ENCODE measurements around the gene ADAMTS13. TPM values are rescaled to one million over a fixed set of nuclear protein-coding genes. Genes with fewer than 3 reads are reported as not detected.

ADAMTS13 gene
- total RNA-seq, 1 donor from 2014 or later, result 2.0 TPM

DNA sequence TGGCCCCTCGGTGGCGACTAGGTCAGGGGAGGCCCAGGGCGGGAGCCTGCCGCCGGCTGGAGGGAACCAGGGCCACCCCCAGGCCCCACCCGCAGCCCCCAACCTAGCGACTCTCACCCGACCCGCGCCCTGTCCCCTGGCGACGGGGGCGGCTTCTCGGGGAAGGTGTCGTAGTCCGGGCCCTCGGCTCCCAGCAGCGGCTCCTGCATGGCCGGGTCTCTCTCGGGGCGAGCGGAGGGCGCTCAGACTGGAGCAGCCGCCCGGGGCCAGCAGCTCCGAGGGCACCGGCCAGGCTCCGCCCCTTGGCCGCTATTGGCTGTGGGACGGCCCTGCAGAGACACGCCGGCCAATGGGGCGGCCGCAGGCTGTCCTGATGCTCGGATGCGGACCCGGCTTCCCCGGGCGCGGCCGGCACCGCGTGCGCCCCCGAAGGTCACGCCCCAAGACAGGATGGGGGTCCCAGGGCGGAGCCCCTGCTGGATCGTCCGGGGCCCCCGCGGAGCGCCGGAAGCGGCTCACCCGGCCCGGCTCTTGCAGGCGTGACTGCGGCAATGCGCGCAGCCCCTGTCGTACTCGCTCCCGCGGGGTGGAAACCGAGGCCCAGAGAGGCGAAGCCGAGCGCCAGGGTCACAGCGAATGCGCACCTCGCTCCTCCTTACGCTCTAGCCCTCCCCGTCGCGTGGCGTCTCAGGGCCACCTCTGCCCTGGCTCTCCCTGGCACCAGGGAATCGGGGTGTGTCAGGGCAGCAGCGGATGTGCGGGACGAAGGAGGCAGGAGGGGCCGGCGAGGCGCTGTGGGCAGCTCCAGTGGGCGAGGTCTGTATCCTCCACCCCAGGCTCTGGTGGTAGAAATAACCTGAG is 56.9 kb downstream of the ADAMTS13 start, which contains the start of gene SLC2A6:
TSS of gene SLC2A6 (minus strand) at position 249 of the 861 bp plus-strand sequence. CDS start at position 209, 40 bp downstream.
- peak; percentile 96 for ATAC-seq
- peak within 1 kb of the TSS; percentile 71 for H3K27ac ChIP-seq

DNA sequence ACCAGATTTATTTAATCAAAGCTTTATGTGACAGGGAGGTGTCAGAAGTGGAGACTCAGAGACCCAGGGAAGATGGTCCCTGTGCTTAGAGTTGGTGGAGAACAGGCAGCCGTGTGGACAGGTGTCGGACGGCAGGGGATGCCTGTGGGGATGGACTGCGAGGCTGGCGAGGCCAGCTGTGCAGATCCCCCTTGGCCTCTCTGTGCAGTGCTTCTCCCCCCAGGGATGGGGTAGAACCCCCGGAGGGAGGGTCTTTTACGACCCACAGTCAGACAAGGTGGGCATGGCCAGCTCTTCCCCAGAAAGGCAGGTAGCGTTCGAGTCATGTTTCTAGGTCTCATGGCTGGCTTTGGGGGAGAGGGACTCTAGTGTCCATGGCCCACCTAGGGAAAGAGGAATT is 61.4 kb downstream of the ADAMTS13 start:
- Histone ChIP-seq H3K4me3 (no peak overlapping the region), H3K27ac (no peak overlapping the region), H3K9me3 (no peaks in the 10 kb centered on the region), H3K4me1 (peaks cover 12% of the 10 kb centered on the region), H3K36me3 (no peaks in the 10 kb centered on the region), H3K27me3 (no peaks in the 10 kb centered on the region)
- TF ChIP-seq, protein P1, sequence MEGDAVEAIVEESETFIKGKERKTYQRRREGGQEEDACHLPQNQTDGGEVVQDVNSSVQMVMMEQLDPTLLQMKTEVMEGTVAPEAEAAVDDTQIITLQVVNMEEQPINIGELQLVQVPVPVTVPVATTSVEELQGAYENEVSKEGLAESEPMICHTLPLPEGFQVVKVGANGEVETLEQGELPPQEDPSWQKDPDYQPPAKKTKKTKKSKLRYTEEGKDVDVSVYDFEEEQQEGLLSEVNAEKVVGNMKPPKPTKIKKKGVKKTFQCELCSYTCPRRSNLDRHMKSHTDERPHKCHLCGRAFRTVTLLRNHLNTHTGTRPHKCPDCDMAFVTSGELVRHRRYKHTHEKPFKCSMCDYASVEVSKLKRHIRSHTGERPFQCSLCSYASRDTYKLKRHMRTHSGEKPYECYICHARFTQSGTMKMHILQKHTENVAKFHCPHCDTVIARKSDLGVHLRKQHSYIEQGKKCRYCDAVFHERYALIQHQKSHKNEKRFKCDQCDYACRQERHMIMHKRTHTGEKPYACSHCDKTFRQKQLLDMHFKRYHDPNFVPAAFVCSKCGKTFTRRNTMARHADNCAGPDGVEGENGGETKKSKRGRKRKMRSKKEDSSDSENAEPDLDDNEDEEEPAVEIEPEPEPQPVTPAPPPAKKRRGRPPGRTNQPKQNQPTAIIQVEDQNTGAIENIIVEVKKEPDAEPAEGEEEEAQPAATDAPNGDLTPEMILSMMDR (IDR thresholded peaks at IDR 0.05), result no peak
- intact Hi-C loops (cut with DNase I), result loop anchor here (5.0 to 10.0 kb wide), 2 partner anchors 76 to 299 kb away; no protein-coding TSS in a partner anchor
- DNase-seq (peak; percentile 47), ATAC-seq (no peak)

More for the DNA sequence above, 56.9 kb downstream of the ADAMTS13 start, which contains the start of gene SLC2A6:
- Histone ChIP-seq H3K36me3 (no peaks in the 10 kb centered on the region), H3K4me1 (peaks cover 19% of the 10 kb centered on the region), H3K9me3 (no peaks in the 10 kb centered on the region), H3K27me3 (no peaks in the 10 kb centered on the region), H3K4me3 (peak within 1 kb of the TSS; percentile 68)
- intact Hi-C loops (cut with DNase I), result no loop called here
- TF ChIP-seq, protein P1 (IDR thresholded peaks at IDR 0.05), result no peak
- DNase-seq, result peak; percentile 93

- H3K27ac ChIP-seq, result no peak overlapping the region
- H3K4me1 ChIP-seq, result peaks cover 4% of the 10 kb centered on the region
- no peak overlapping the region for H3K4me3 ChIP-seq
- ATAC-seq (no peak), DNase-seq (peak; percentile 61)
- H3K36me3 ChIP-seq, result no peaks in the 10 kb centered on the region
- TF ChIP-seq, protein P1 (IDR thresholded peaks at IDR 0.05), result no peak
- intact Hi-C loops (cut with DNase I), result loop anchor here (5.0 to 10.0 kb wide), 2 partner anchors 78 to 300 kb away; no protein-coding TSS in a partner anchor
- no peaks in the 10 kb centered on the region for H3K27me3 ChIP-seq
- no peaks in the 10 kb centered on the region for H3K9me3 ChIP-seq
These were observed 62.7 kb downstream of the ADAMTS13 start for GRCh38 chr9:133484671-133485437.

DNA sequence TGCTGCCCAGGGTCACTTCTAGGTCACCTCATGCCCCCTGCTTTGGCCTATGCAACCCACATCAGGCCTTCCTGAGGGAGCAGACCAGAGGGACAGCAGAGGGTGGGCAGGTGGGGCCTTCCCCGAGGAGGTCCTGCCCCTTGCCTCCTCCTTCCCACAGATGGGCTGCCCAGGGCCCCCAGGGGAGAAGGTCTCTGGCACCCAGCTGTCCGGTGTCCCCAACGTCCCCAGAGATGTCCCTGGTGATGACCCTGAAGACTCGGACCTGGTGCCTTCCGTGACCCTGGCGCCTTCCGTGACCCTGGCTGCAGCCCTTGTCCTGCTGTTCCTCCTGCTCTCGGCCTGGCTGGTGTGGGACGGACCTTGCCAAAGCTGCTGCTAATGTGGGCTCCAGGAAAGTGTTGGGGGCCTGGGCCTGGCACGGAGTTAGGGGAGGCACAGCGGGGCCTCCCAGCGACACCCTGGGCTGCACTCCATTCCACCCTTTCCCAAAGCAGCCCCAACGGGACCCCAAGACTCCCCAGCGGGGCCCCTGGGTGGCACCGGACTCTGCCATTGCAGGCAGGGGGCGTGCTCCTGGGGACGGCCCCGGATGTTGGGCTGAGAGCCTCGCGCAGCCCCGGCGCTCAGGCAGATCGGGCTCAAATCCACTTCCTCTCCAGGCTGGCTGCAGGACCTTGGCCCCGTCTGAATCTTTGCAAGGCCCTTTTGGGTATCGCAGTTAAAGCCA is 63.5 kb downstream of the ADAMTS13 start:
- TF ChIP-seq, protein P1 (IDR thresholded peaks at IDR 0.05), result no peak
- ATAC-seq (peak; percentile 2), DNase-seq (peak; percentile 64)
- Histone ChIP-seq H3K27me3 (no peaks in the 10 kb centered on the region), H3K4me1 (peaks cover 4% of the 10 kb centered on the region), H3K36me3 (no peaks in the 10 kb centered on the region), H3K4me3 (no peak overlapping the region), H3K27ac (no peak overlapping the region), H3K9me3 (no peaks in the 10 kb centered on the region)
- intact Hi-C loops (cut with DNase I), result loop anchor here (10.0 kb wide), 1 partner anchor 301 kb away; no protein-coding TSS in a partner anchor

GRCh38 chr9:133487331-133487725 is 65.2 kb downstream of the ADAMTS13 start:
- TF ChIP-seq, protein P1 (IDR thresholded peaks at IDR 0.05), result no peak
- intact Hi-C loops (cut with DNase I), result loop anchor here (10.0 kb wide), 1 partner anchor 303 kb away; no protein-coding TSS in a partner anchor
- ATAC-seq, result no peak
- H3K27me3 ChIP-seq, result no peaks in the 10 kb centered on the region
- DNase-seq, result no peak
- H3K27ac ChIP-seq, result no peak overlapping the region
- peaks cover 12% of the 10 kb centered on the region for H3K4me1 ChIP-seq
- H3K9me3 ChIP-seq, result no peaks in the 10 kb centered on the region
- no peaks in the 10 kb centered on the region for H3K36me3 ChIP-seq
- no peak overlapping the region for H3K4me3 ChIP-seq

Data from upper lobe of right lung (tissue), 1 donor.